GM12873 (cell line): ENCODE measurements around the gene PRKD1.

Experiments used
- CTCF ChIP-seq: IDR thresholded peaks from 2 replicates; pipeline ENCODE4 v1.5.1; 2012; ENCODE audit warnings: low read depth, mild to moderate bottlenecking, moderate library complexity, low read length, control low read depth; ENCODE audit not compliant: insufficient read depth; ENCODE audit errors: missing control alignments

PRKD1 gene

GRCh38 chr14:29752221-29752923 is 175.3 kb downstream of the PRKD1 start:
- no peak for TF ChIP-seq CTCF

GRCh38 chr14:29749829-29750228 is 177.8 kb downstream of the PRKD1 start:
- no peak for TF ChIP-seq CTCF

- no peak for TF ChIP-seq CTCF
These were observed 178.3 kb downstream of the PRKD1 start for GRCh38 chr14:29749327-29749726.

GRCh38 chr14:29745863-29746262 is 181.8 kb downstream of the PRKD1 start:
- TF ChIP-seq CTCF, result no peak

- no peak for TF ChIP-seq CTCF
These were observed 184.1 kb downstream of the PRKD1 start for GRCh38 chr14:29743531-29743930.

GRCh38 chr14:29741909-29742401 is 185.7 kb downstream of the PRKD1 start:
- TF ChIP-seq CTCF, result no peak

- TF ChIP-seq CTCF, result no peak
These were observed 187.2 kb downstream of the PRKD1 start for GRCh38 chr14:29740491-29740890.

- TF ChIP-seq CTCF, result no peak
These were observed 188.7 kb downstream of the PRKD1 start for GRCh38 chr14:29738950-29739349.
